ENCODE results near the gene CHD9NB.

DNA sequence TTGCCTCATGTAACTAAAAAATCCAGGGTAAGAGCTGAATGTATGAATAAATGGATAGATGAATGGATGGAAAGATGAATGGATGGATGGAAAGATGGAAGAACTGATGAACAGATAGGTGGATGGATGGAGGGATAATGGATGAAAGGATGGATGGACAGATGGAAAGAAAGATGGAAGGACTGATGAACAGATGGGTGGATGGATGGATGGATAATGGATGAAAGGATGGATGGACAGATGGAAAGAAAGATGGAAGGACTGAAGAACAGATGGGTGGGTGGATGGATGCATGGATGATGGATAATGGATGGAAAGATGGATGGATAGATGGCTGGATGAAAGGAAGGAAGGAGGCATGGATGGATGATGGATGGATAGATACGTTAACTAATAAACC is 11.9 kb downstream of the CHD9NB start:
- TF ChIP-seq CTCF (IDR thresholded peaks at IDR 0.05) (no peak), POLR2A (IDR thresholded peaks at IDR 0.05) (no peak)
